HG02973 (cell line): ENCODE measurements around the gene COL6A3.
"Not testable (repeated sequence)": the region's sequence is repeated elsewhere in the genome, so short reads cannot be mapped to it uniquely, and the experiment has no call there.

Source experiments
- ATAC-seq: cut with Tn5 transposase; IDR thresholded peaks from one replicate; pipeline ENCODE4 v1.9.1; 2021; ENCODE audit warnings: moderate library complexity; ENCODE audit not compliant: unreplicated experiment

The COL6A3 gene

DNA sequence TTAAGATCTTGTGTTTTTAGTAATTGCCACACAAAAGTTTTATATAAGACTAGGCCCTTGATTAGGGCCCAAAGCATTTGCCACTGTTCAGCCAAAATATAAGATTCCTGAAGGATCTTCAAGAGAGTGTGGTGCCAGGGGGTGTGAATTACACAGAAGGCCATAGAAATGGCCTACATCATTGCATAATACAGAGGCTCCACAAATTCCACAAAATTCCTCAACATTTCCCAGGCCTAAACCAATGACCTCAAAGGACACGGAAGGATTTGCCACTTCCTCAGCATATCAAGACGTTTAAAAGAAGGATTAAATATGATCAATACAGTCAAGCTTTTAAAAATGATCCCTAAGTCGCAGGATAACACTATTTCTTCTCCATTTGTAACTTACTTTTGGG is 24.1 kb downstream of the COL6A3 start:
- no peak for ATAC-seq

DNA sequence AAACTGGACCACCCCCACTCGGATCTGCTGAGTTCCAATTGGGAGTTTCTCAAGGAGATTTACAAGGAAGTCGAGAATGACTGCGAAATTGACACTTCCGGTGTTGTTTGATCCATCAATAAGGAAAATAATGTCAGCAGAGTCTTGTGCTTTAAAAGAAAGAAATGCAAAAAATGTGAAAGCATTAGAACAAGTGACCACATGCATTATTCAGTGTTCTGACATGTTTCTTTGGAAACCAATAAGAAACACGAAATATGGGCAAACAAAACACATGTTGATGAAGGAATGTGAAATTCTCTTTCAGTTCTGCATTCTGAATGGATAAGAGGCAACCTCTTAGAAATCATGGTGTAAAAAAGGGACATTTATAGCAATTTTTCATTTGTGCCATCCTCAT is 25.9 kb downstream of the COL6A3 start:
- no peak for ATAC-seq

DNA sequence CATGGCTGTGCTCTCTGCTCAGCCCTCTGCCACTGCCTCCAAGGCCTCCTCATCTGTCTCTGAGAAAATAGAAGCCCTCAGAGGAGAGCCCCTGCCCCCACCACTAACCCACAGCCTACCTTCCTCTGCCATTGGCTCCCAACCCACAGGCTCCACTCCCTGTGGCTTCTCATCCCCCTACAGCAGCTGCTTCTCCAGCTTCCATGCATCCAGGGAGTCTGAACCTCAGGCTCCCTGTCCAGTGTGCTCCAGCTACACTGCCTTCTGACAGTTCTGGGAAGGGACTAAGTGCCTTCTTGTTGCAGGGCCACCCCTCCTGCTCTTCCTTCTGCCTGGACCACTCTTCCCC is 29.3 kb downstream of the COL6A3 start:
- no peak for ATAC-seq

DNA sequence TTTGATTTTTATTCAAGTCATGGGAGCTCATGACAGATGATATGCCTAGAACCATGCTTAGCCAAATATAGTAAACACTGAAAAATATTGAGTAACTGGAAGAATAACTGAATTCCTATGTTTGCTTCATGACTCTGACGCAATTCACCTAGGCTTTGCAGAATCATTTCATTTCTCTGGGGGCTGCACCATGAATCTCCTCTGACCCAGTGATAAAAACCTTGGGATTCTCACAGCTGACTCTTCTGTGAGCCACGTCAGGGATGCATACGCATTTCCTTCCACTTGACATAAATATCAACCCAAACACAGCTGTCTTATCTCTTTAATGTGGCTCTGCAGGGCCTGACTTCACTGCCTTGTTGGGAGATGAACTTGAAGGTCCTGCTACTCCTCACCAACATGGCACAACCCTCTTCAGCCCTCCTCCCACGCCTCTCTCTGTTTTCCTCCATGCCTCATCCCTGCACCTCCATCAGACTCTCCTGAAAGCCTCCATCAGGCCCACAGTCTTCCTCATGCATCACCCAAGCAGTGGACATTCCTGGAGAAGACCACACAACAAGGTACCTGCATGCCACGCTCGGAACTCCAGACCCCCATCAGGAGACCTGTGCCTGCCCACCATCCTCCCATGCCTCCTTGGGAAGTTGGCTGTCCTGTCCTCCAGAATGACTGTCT is 29.8 kb downstream of the COL6A3 start:
- no peak for ATAC-seq

DNA sequence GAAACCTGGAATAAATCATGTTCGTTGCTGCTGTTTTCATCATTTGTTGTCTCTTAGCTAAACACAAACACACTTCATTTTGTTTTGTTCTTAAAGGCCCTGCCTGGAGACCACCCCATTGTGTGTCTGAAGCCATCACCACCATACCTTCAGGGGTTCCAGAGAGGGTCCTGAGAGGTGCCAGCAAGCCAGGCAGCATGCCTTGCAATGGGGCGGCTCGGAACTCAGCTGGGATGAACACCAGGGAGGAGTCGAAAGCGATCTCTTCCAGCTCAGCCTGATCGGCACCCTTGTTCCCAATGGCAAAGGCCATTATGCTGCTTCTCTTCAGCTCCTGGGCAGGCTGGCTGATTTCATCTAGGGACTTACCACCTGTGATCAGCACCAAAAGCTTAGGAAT is 33.2 kb downstream of the COL6A3 start:
- no peak for ATAC-seq

DNA sequence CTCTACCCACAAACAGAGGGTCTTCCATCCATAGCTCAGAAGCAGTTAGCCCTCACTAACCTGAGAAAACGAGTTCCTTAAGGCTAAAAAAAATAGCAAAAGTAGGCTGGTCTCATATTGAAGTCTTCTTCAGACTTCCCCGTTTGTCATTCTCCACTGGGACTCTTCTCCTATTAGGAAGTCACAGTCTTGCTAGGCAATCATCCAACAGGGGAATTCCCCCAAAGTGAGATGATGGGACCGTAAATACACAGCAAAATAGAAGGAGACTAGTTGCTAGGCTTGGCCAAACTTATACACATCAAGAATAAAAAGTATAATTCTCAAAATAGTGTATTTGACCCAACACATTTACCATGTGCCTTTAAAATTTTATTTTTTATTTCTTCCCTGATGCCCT is 34.3 kb downstream of the COL6A3 start:
- ATAC-seq, result no peak

DNA sequence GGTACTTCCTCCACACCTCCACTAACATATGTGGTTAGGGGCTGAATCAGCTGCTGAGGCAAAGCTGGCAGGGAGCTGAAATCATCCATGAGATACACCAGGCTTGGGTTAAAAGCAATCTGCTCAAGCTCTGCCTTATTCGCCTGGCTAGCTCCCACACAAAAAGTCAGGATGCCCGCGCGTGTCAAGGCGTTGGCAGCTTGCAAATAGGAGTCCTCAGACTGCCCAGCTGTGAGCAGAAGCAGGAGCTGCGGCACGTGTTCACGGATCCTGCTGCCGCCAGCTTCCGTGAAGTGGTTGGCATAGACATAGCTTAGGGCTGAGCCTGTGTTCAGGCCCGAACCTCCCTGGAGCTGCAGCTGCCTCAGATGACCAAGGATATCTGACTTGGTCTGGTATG is 35.3 kb downstream of the COL6A3 start:
- ATAC-seq, result no peak

DNA sequence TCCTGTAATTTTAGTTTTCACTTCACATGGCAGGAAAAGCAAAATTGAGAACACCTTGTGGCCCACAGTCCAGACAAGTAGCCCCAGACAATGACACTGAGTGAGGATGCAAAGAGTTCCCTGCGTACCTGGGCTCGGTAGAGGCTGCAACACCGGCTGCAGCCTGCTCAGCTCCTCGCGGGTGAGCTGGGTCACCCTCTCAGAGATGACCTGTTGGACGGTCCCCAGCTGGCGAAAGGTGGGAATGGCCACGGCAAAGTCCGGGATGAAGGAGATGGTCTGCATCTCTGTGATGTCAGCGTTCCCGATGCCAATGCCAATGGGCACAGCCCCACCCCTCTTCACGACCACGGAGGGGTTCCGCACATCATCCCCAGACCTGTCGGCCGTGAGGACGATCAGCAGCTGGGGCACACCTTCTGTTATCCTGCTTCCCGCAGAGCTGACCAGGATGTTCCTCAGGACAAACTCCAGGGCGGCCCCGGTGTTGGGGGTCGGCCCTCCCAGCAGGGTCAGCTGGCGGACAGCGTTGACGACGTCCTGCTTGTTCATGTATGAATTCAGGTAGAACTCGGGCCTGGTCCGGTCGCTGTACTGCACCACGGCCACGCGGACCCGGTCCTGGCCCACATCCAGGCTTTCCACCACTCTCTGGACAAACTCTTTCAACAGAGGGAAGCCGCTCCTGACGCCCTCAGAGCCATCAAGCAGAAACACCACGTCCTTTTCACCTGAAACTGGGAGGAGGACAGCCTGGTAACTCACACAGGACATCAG is 39.5 kb downstream of the COL6A3 start:
- no peak for ATAC-seq

DNA sequence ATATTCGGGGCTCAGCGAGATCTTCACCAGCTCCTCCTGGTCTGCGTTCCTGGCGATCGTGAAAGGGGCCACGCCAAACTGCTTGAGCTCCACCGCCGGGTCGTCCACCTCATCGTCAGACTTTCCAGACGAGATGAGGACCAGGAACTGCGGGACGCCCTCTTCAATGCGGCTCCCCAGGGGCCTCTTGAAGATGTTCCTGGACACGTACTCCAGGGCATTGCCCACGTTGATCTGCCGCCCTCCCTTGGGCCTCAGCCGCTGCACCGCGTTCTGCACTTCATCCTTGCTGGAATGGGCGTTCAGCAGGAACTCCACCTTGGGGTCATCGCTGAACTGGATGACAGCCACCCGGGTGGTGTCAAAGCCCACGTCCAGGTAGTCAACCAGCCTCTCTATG is 42.1 kb downstream of the COL6A3 start:
- no peak for ATAC-seq

DNA sequence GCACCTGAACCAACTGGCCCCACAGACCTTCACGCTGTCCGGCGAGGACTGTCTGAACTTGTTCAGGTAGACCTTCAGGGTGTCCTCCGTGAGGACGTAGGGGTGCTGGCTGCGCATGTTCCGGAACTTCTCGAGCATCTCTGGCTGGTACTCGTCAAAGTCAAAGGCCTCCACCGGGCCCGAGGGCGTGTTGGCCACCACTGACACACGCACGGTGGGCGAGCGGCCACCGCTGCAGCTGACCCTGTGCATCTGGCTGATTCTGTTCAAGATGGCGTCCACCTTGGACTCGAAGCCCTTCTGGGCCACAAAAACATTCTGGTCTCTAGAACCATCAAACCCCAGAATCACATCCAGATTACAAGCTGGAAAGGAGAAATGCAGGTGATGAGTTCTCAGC is 48.3 kb downstream of the COL6A3 start:
- ATAC-seq, result no peak

DNA sequence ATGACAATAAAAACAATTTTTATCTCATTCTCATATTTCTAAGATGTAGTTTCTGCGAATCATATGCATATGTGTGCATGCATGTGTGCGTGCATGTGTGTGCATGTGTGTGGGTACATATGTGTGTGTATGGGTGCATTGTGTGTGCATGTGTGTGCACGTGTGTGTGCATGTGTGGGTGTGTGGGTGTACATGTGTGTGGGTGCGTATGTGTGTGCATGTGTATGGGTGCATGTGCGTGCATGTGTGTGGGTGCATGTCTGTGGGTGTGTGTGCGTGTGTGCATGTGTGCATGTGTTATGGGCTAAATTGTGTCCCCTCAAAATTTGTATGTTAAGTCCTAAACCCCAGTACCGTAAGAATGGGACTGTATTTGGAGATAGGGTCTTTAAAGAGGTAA is 49.3 kb downstream of the COL6A3 start:
- ATAC-seq, result no peak

DNA sequence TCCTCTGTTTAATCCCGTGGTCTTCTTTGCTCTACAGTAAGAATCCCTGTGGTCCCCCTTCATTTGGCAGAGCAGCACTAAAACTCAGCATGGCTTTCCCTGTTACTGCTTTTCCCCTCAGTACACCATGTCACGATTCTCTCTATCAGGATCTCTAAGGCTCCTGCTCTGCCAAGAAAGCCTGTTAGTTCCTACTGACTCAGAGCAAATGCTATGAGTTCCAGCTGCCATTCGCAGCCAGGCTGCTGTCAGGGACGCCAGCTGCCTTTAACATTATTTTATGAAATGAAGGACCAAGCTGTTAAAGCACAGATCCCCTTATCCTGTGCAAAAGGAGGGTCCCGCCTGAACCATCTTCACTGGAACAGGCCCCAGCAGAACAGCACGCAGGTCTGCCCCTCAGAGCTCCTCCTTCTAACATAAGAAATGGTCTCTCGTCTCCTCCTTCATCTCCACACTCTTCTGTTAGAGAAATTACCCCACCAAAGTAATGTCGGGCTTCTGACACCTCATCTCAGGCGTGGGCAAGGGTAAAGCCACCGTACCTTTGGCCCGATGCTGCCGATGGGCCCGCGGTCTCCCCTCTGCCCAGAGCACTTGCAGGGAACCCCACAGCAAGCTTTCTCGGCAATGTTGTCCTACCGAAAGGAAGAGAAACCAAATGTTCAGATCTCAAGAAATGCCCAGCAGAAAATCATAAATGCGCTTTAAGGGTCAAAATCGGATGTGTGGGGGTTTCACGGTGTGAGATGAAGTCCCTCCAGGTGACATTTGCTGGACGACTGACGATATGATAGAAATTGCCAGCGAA is 52.6 kb downstream of the COL6A3 start:
- no peak for ATAC-seq

DNA sequence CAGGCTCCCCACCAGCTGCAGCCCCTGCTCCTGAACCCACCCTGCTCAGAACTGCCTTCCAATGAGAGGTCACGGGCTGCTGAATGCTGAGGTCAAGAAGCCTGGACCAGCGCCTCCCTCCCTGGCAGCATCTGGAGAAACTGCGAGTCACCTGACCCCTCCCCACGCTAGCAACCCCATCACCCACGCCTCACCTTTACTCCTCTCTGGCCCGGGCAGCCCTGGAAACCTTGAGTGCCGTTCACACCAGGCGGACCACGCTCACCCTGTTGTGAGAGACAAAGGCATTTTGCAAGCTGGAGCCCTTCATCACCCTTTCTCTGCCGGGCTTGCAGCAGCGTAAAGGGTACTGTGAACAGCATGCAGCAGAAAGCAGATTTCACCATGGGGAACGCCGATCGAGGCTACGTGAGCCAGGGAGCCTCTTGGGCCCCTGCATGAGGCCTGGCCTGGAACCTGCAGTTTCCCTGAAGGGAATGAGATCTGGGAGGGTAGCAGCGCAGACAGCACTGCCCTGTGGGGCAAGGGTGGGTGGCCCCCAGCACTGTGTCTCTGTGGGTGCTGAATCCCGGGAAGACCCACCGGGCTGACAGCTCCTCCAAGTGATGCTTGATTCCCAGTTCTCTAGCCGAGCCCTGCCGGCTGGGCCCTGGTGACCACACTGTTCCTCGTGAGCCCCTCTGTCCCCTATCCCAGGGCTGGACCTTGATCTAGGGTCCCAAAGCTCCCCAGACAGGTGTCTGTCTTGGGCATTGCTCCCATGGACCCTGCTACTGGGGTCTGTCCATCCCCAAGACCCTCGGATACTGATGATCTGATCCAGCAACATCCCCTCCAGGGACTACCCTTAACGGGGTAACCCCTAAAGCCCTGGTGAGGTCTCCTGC is 53.8 kb downstream of the COL6A3 start:
- no peak for ATAC-seq

DNA sequence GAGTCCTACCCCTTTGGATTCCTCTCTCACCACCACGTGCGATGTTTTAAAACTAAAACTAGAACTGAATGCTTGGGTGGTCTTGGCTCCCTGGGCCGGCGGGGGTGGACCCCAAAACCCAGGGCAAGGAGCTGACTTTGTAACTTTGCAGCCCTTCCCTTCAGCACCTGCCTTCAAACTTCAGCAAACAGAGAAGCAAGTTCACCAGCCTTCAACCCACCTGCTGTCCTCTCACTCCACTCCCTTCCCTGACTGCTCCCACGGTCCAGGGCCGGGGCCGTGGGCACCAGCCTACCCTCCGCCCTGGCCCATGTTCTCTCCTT is 54.5 kb downstream of the COL6A3 start:
- no peak for ATAC-seq

DNA sequence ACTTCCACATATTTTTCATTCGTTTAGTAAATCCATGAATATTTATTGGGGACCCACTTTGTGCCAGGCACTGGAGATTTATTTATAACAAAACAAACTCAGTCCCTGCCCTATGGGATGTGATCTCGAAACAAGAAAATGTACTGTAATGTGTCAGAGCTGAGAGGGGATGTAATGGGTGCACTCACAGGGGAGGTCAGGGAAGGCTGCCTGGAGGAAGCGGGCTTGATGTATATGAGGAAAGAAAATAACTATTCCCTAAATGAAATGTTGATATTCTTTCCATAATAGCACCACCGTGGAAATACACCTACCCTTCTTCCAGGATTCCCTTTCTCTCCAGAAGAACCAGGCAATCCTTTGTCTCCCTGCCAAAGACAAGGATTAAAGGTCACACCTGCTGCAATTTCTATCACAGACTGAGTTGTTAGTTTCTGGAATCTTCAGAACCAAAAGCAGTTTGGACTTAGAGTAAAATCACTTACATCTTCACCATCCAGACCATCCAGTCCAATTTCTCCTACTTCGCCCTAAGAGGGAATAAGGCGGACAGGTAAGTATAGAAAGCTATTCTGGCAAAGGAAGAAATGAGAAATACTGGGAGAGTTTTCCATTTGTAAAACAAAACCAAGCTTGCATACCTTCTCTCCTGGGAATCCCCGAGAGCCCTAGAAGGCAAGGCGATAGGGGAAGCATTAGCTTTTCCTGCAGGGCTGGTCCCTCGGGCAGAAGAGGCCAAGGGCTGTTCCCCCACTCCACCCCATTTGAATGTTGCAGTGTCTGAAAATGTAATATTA is 55.0 kb downstream of the COL6A3 start:
- ATAC-seq, result no peak

DNA sequence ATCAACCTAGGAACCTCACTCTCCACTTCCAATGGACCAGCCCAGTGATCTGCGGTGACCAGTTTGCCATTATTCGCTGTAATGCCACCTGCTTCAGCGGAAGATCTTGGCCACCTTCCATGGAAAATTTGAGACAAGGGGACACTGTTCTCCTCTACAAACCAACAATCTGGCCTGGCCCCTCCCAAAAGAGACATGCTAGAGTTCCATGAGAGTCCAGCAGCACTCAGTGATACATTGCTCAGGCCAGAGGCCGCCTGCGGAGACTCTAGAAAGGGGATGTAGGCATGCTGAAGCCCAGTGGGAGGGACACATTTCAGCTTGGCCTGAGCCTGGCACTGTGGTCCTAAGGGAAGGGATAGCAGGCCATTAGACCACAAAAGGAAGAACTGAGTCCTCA is 58.3 kb downstream of the COL6A3 start:
- ATAC-seq, result no peak

DNA sequence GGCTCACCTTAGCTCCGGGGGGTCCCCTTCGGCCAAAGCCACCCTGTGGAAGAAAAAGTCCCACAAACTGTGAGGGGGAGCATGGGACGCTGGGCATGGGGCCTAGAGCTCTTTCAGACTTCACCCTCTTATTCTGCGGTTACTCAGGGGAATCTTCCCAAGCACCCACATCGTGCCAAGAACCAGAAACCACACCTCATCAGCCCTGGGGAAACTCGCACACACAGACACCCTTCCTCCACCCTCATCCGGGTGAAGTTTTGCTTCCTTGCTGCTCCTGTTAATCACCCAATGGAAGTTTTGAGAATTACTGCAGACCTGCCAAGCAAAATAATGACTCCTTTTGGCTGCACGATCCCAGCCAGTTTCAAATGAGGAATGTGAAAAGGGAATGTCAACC is 59.1 kb downstream of the COL6A3 start:
- no peak for ATAC-seq

DNA sequence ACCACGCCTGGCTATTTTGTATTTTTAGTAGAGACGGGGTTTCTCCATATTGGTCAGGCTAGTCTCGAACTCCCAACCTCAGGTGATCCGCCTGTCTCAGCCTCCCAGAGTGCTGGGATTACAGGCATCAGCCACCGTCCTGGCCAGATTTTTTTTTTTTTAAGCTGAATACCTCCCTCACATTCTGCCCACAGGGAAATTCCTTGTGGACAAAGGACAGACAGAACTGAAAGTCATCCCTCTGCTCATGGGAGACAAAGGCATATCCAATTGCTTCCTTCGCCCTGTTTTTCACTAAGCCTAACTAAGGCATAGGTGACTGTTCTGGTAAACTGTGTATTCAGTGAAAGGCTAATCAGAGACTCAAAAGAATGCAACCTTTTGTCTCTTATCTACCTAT is 59.8 kb downstream of the COL6A3 start:
- ATAC-seq, result not testable (repeated sequence)

DNA sequence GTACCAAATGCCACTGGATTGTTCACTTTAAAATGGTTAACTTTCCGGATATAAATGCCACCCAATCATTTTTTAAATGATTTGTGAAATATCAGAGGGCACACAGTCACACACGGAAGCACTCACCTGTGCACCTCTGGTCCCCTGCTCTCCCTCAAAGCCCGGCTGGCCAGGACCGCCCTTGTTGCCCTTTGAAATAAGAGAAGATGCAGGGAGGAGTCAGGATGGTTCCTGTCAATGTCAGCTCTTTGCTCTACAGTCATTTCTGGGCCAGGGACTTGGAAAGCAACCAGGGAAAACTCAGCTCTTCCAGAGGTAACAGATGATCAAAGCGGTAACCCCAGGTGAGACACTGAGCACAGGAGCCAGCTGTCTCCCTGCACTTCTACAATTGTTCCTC is 60.7 kb downstream of the COL6A3 start:
- ATAC-seq, result no peak

DNA sequence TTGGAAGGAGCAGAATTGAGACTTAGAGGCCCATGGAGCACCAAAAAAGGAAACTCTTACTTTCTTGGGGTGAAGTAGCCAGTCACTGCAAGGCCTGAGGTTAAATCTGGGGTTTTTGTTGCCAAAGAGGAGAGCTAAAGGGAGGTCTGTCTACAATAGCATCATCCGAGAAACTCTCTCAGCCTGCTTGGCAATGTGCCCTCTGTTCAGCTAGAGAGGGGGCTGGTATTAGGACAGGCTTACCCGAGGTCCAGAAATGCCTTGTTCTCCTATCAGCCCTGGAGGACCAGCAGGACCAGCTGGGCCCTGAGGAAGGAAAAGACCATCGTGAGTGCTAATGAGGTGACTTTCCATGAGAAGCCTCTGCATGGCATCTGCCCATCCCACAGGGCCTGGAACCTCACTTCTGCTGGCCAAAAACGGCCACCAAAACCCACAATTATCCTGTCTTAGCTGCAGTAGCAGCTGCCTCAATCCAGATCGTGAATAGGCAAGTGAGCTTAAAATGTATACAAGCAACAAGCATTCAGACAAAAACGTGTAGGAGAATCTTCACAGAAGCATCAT is 61.6 kb downstream of the COL6A3 start:
- ATAC-seq, result no peak
